HG03025 (cell line): ENCODE measurements around the gene TMEM192.
"Not testable (repeated sequence)": the region's sequence is repeated elsewhere in the genome, so short reads cannot be mapped to it uniquely, and the experiment has no call there.

Source experiments
- ATAC-seq: cut with Tn5 transposase; IDR thresholded peaks from one replicate; pipeline ENCODE4 v1.9.1; 2021; ENCODE audit warnings: mild to moderate bottlenecking, moderate library complexity; ENCODE audit not compliant: unreplicated experiment, low FRiP score

TMEM192 gene

GRCh38 chr4:165095291-165095690 is 17.4 kb downstream of the TMEM192 start:
- ATAC-seq = no peak

GRCh38 chr4:165094873-165095272 is 17.8 kb downstream of the TMEM192 start:
- ATAC-seq = no peak

- ATAC-seq = not testable (repeated sequence)
Observed at GRCh38 chr4:165092187-165092586, 20.5 kb downstream of the TMEM192 start.

GRCh38 chr4:165088366-165088765 is 24.3 kb downstream of the TMEM192 start:
- no peak for ATAC-seq

- ATAC-seq = no peak
Observed at GRCh38 chr4:165085946-165086345, 26.7 kb downstream of the TMEM192 start.

- ATAC-seq = not testable (repeated sequence)
Observed at GRCh38 chr4:165084787-165085186, 27.9 kb downstream of the TMEM192 start.

- ATAC-seq = no peak
Observed at GRCh38 chr4:165079476-165079875, 33.2 kb downstream of the TMEM192 start.

- ATAC-seq = no peak
Observed at GRCh38 chr4:165077034-165077578, 35.6 kb downstream of the TMEM192 start.

GRCh38 chr4:165073346-165073745 is 39.3 kb downstream of the TMEM192 start:
- not testable (repeated sequence) for ATAC-seq

- no peak for ATAC-seq
Observed at GRCh38 chr4:165070560-165070959, 42.1 kb downstream of the TMEM192 start.

GRCh38 chr4:165060938-165061337 is 51.7 kb downstream of the TMEM192 start:
- no peak for ATAC-seq

- ATAC-seq = no peak
Observed at GRCh38 chr4:165059386-165059785, 53.3 kb downstream of the TMEM192 start.

- ATAC-seq = no peak
Observed at GRCh38 chr4:165058666-165059065, 54.0 kb downstream of the TMEM192 start.

GRCh38 chr4:165055601-165056000 is 57.1 kb downstream of the TMEM192 start:
- ATAC-seq = no peak

GRCh38 chr4:165053645-165054044 is 59.0 kb downstream of the TMEM192 start, which contains the start of gene TRIM75:
Gene TRIM75, plus strand, starts transcription at chr4:165053866. Its CDS starts 5,282 bp downstream, at chr4:165059148.
- ATAC-seq = no peak

GRCh38 chr4:165052627-165053026 is 60.0 kb downstream of the TMEM192 start:
- no peak for ATAC-seq

- ATAC-seq = no peak
Observed at GRCh38 chr4:165048170-165048569, 64.5 kb downstream of the TMEM192 start.

- ATAC-seq = no peak
Observed at GRCh38 chr4:165031436-165032211, 81.0 kb downstream of the TMEM192 start, which contains the start of gene TRIM60. Gene TRIM60, plus strand, starts transcription at chr4:165031999. Its CDS starts 8,074 bp downstream, at chr4:165040073.

- ATAC-seq = no peak
Observed at GRCh38 chr4:165027762-165028402, 84.8 kb downstream of the TMEM192 start.

- not testable (repeated sequence) for ATAC-seq
Observed at GRCh38 chr4:165025782-165026181, 86.9 kb downstream of the TMEM192 start.
